ENCODE results near the gene DNAH2.

DNAH2 gene

GRCh38 chr17:7839190-7839875 lies 121.8 kb downstream of the DNAH2 start:
- no peak for DNase-seq (ENCODE audit: low spot score)

GRCh38 chr17:7839876-7840261 lies 122.3 kb downstream of the DNAH2 start:
- DNase-seq (ENCODE audit: low spot score) = no peak

DNA sequence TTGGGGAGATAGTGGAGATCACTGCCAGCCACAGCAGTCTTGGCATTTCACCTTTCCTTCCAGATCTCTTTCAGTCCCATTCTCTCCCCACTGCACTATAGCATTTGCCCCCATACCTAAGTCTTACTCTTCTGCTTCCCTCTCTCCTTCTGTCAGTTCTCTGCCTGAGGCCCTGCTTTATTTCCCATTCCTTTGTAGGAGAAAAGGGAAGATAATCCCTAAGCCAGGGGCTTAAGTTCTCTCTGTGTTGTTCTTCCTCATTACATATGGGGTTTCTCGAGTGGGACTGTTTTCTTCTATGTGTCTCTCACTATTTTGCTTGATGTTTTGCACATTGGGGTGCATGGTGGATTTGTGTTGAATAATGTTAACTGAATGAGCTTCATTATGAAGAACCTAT lies 122.9 kb downstream of the DNAH2 start:
- no peak for DNase-seq (ENCODE audit: low spot score)

DNA sequence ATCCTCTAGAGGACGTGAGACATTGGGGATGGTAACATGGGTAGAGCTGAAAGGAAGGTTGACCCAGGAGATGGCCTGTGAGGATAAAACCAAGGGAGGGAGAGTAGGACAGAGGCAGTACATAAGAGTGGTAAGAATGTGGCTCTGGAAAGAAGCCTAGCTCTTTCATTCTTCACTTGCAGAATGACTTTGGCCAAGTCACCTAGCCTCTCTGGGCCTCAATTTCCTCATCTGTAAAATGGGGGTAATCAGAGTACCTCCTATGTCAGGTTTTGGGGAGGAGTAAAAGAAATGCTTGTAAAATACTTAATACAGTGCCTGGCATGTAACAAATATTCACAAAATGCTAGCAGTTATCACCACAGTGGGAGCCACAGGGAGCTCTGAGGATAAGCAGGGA lies 123.3 kb downstream of the DNAH2 start:
- no peak for DNase-seq (ENCODE audit: low spot score)

DNA sequence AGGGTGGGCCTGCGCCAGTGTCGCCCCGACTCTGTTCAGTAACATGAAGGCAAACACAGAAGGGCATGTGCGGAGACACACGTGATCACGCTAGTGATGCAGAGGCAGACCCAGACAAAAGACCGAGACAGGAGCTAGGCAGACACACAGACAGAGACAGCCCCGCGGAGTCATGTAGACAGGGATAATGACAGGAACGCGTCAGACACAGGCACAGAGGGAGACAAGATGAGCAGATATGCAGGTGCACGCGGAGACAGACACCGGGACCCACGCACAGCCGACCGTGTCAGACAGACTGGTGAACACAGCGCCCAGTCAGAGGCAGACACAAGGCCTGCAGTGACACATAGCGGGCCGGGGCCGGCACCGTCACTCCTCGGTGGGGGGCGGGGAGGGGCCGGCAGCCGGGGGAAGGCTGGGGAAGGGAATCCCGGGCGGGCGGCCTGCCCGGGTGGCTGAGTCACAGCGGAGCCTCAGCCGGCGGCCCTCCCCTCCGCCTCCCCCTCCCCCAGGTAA lies 123.9 kb downstream of the DNAH2 start:
- peak; percentile 81 for DNase-seq (ENCODE audit: low spot score)

GRCh38 chr17:7841915-7842379 lies 124.4 kb downstream of the DNAH2 start:
- peak; percentile 90 for DNase-seq (ENCODE audit: low spot score)

GRCh38 chr17:7842380-7843256 lies 125.1 kb downstream of the DNAH2 start:
- peak; percentile 53 for DNase-seq (ENCODE audit: low spot score)

GRCh38 chr17:7843257-7843535 lies 125.7 kb downstream of the DNAH2 start:
- DNase-seq (ENCODE audit: low spot score) = no peak

DNA sequence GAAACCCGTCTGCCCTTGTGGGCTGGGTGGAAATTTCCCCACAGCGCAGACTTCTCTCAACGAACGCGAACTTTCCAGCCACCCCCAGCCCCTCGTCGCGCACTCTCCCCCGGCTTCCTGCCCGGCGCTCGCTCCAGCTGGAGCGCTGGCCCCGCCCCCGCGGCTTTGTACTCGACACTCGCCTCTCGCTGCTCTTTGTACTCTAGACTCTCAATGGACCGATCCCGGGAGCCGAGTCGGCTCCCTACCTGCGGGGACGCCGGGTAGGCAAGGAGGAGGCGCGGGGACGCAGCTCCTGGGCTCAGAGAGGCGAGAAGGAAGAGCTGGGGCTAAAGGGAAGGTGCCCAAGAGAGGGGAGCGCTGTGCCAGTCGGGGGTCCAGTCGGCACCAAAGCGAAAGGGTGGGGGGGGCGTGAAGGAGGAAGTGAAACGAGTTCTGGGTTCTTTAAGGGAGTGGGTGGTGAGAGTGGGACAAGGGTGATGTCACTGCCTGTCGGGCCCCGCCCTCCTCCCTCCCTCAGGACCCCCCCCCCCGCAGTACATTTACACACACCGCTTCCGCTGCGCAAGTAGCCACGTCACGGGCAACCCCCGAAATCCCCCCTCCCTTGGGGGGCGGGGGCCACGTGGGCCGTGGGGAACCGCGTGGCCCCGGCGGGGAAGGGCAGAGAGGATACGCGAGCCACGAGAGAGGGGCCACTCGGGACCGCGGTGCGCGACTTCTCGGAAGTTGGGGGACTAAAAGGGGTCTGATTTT lies 126.2 kb downstream of the DNAH2 start:
- peak; percentile 73 for DNase-seq (ENCODE audit: low spot score)

GRCh38 chr17:7844292-7845154 lies 127.0 kb downstream of the DNAH2 start:
- DNase-seq (ENCODE audit: low spot score) = peak; percentile 95

DNA sequence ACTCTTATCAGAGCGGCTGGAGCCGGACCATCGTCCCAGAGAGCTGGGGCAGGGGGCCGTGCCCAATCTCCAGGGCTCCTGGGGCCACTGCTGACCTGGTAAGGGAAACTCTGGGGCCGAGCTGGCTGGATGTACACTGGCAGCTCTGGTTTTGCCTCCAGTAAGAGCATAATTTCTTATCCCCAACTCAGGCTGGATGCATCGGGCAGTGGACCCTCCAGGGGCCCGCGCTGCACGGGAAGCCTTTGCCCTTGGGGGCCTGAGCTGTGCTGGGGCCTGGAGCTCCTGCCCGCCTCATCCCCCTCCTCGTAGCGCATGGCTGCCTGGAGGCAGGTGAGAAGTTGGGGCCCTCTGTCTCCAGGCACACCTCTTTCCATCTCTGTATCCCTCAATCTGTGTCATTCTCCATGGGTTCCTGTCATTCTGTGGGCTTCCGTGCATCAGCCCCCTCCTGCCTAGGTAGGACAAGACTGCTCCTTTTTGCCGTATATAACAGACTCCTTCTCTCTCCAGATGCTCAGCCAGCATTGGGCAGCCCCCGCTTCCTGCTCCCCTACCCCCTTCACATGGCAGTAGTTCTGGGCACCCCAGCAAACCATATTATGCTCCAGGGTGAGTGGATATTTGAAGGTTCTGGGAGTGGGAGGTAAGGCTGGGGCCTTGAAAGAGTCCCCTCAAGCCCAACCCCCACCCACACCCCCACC lies 128.0 kb downstream of the DNAH2 start:
- DNase-seq (ENCODE audit: low spot score) = no peak

DNA sequence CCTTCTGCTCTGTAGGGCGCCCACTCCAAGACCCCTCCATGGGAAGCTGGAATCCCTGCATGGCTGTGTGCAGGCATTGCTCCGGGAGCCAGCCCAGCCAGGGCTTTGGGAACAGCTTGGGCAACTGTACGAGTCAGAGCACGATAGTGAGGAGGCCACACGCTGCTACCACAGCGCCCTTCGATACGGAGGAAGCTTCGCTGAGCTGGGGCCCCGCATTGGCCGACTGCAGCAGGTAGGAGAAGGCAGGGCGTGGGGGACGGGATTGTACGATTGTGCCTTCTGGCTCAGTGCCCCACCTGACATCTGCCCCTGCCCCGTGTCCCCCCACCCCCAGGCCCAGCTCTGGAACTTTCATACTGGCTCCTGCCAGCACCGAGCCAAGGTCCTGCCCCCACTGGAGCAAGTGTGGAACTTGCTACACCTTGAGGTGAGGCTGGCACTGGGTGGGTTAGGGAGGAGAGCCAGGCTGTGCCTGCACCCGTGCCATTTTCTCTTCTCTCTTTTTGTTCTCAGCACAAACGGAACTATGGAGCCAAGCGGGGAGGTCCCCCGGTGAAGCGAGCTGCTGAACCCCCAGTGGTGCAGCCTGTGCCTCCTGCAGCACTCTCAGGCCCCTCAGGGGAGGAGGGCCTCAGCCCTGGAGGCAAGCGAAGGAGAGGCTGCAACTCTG lies 128.7 kb downstream of the DNAH2 start:
- DNase-seq (ENCODE audit: low spot score) = no peak

DNA sequence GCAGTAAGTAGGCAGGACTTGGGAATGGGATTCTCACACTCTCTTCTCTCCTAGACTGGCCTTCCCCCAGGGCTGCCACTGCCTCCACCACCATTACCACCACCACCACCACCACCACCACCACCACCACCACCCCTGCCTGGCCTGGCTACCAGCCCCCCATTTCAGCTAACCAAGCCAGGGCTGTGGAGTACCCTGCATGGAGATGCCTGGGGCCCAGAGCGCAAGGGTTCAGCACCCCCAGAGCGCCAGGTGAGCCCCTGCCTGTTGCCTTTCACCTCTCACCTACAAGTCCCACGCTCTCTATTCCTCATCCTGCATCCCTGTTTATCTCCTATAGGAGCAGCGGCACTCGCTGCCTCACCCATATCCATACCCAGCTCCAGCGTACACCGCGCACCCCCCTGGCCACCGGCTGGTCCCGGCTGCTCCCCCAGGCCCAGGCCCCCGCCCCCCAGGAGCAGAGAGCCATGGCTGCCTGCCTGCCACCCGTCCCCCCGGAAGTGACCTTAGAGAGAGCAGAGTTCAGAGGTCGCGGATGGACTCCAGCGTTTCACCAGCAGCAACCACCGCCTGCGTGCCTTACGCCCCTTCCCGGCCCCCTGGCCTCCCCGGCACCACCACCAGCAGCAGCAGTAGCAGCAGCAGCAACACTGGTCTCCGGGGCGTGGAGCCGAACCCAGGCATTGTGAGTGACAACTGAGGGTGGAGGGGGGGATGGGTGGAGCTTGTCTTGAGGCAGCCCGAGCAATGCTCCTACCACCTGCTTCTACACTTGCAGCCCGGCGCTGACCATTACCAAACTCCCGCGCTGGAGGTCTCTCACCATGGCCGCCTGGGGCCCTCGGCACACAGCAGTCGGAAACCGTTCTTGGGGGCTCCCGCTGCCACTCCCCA lies 129.5 kb downstream of the DNAH2 start:
- no peak for DNase-seq (ENCODE audit: low spot score)

DNA sequence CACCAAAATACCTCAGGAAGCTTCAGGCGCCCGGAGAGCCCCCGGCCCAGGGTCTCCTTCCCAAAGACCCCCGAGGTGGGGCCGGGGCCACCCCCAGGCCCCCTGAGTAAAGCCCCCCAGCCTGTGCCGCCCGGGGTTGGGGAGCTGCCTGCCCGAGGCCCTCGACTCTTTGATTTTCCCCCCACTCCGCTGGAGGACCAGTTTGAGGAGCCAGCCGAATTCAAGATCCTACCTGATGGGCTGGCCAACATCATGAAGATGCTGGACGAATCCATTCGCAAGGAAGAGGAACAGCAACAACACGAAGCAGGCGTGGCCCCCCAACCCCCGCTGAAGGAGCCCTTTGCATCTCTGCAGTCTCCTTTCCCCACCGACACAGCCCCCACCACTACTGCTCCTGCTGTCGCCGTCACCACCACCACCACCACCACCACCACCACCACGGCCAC lies 130.6 kb downstream of the DNAH2 start:
- DNase-seq (ENCODE audit: low spot score) = no peak

- no peak for DNase-seq (ENCODE audit: low spot score)
These were observed 131.2 kb downstream of the DNAH2 start for GRCh38 chr17:7848739-7849129.

GRCh38 chr17:7849130-7849750 lies 131.7 kb downstream of the DNAH2 start:
- DNase-seq (ENCODE audit: low spot score) = no peak

- no peak for DNase-seq (ENCODE audit: low spot score)
These were observed 132.4 kb downstream of the DNAH2 start for GRCh38 chr17:7849751-7850504.

Data from putamen (tissue), 1 donor.